Mucosa of stomach (tissue), 1 donor: ENCODE measurements around the gene TMEM14A.
"Not testable (repeated sequence)": the region's sequence is repeated elsewhere in the genome, so short reads cannot be mapped to it uniquely, and the experiment has no call there.

Experiments used
- H3K27me3 ChIP-seq: one replicate; pipeline ENCODE4 v1.7.0; 2013; ENCODE audit warnings: mild to moderate bottlenecking, low read length; ENCODE audit not compliant: control insufficient read depth, insufficient read depth
- H3K36me3 ChIP-seq: one replicate; pipeline ENCODE4 v1.7.0; 2013; ENCODE audit warnings: low read length; ENCODE audit not compliant: control insufficient read depth, insufficient read depth
- H3K4me1 ChIP-seq: one replicate; pipeline ENCODE4 v1.7.0; 2013; ENCODE audit warnings: mild to moderate bottlenecking, low read length; ENCODE audit not compliant: control insufficient read depth, insufficient read depth
- H3K4me3 ChIP-seq: one replicate; pipeline ENCODE4 v1.7.0; 2013; ENCODE audit warnings: low read length
- H3K9ac ChIP-seq: one replicate; pipeline ENCODE4 v1.7.0; 2013; ENCODE audit warnings: mild to moderate bottlenecking, low read length, moderate library complexity
- H3K9me3 ChIP-seq: one replicate; pipeline ENCODE4 v1.7.0; 2013; ENCODE audit warnings: mild to moderate bottlenecking, low read length, moderate library complexity; ENCODE audit not compliant: control insufficient read depth
- donor health status: Pancreatic carcinoma.

The TMEM14A gene

GRCh38 chr6:52676631-52677030 lies 5.7 kb downstream of the TMEM14A start:
- not testable (repeated sequence) for H3K27me3 ChIP-seq, H3K9ac ChIP-seq, H3K9me3 ChIP-seq, H3K4me3 ChIP-seq, H3K36me3 ChIP-seq
- H3K4me1 ChIP-seq, result peaks cover 15% of the 10 kb centered on the region

- Histone ChIP-seq H3K27me3 (no peaks in the 10 kb centered on the region), H3K4me1 (no peaks in the 10 kb centered on the region), H3K36me3 (no peaks in the 10 kb centered on the region), H3K4me3 (no peak overlapping the region), H3K9me3 (no peaks in the 10 kb centered on the region), H3K9ac (no peak overlapping the region)
Measured at GRCh38 chr6:52681416-52681815, 10.5 kb downstream of the TMEM14A start.

GRCh38 chr6:52686878-52687699 lies 16.2 kb downstream of the TMEM14A start:
- Histone ChIP-seq H3K36me3 (no peaks in the 10 kb centered on the region), H3K27me3 (no peaks in the 10 kb centered on the region), H3K4me1 (no peaks in the 10 kb centered on the region), H3K9me3 (no peaks in the 10 kb centered on the region), H3K4me3 (no peak overlapping the region), H3K9ac (no peak overlapping the region)

GRCh38 chr6:52689857-52690256 lies 18.9 kb downstream of the TMEM14A start:
- H3K4me1 ChIP-seq, result no peaks in the 10 kb centered on the region
- no peak overlapping the region for H3K9ac ChIP-seq
- H3K36me3 ChIP-seq, result no peaks in the 10 kb centered on the region
- no peaks in the 10 kb centered on the region for H3K9me3 ChIP-seq
- H3K4me3 ChIP-seq, result no peak overlapping the region
- no peaks in the 10 kb centered on the region for H3K27me3 ChIP-seq

GRCh38 chr6:52691718-52692117 lies 20.8 kb downstream of the TMEM14A start:
- Histone ChIP-seq H3K27me3 (no peaks in the 10 kb centered on the region), H3K4me3 (no peak overlapping the region), H3K36me3 (no peaks in the 10 kb centered on the region), H3K9me3 (no peaks in the 10 kb centered on the region), H3K9ac (no peak overlapping the region), H3K4me1 (no peaks in the 10 kb centered on the region)

GRCh38 chr6:52693773-52694172 lies 22.9 kb downstream of the TMEM14A start:
- Histone ChIP-seq H3K36me3 (no peaks in the 10 kb centered on the region), H3K9ac (no peak overlapping the region), H3K4me1 (peaks cover 14% of the 10 kb centered on the region), H3K4me3 (no peak overlapping the region), H3K27me3 (no peaks in the 10 kb centered on the region), H3K9me3 (no peaks in the 10 kb centered on the region)

GRCh38 chr6:52694404-52694803 lies 23.5 kb downstream of the TMEM14A start:
- H3K9me3 ChIP-seq, result no peaks in the 10 kb centered on the region
- peaks cover 14% of the 10 kb centered on the region for H3K4me1 ChIP-seq
- no peaks in the 10 kb centered on the region for H3K36me3 ChIP-seq
- H3K27me3 ChIP-seq, result no peaks in the 10 kb centered on the region
- H3K9ac ChIP-seq, result no peak overlapping the region
- no peak overlapping the region for H3K4me3 ChIP-seq

GRCh38 chr6:52696418-52696817 lies 25.5 kb downstream of the TMEM14A start:
- no peaks in the 10 kb centered on the region for H3K36me3 ChIP-seq

GRCh38 chr6:52697903-52698302 lies 27.0 kb downstream of the TMEM14A start:
- no peak overlapping the region for H3K9ac ChIP-seq
- no peak overlapping the region for H3K4me3 ChIP-seq
- no peaks in the 10 kb centered on the region for H3K27me3 ChIP-seq
- no peaks in the 10 kb centered on the region for H3K9me3 ChIP-seq
- H3K36me3 ChIP-seq, result no peaks in the 10 kb centered on the region
- H3K4me1 ChIP-seq, result peaks cover 14% of the 10 kb centered on the region

More at GRCh38 chr6:52696418-52696817, 25.5 kb downstream of the TMEM14A start:
- Histone ChIP-seq H3K27me3 (no peaks in the 10 kb centered on the region), H3K9ac (no peak overlapping the region), H3K9me3 (no peaks in the 10 kb centered on the region), H3K4me1 (peaks cover 14% of the 10 kb centered on the region), H3K4me3 (no peak overlapping the region)

- H3K36me3 ChIP-seq, result no peaks in the 10 kb centered on the region
- H3K4me1 ChIP-seq, result no peaks in the 10 kb centered on the region
- H3K27me3 ChIP-seq, result no peaks in the 10 kb centered on the region
Measured at GRCh38 chr6:52704060-52704459, 33.1 kb downstream of the TMEM14A start.

GRCh38 chr6:52704781-52705502 lies 34.0 kb downstream of the TMEM14A start:
- not testable (repeated sequence) for H3K9ac ChIP-seq, H3K27me3 ChIP-seq, H3K9me3 ChIP-seq, H3K4me3 ChIP-seq, H3K36me3 ChIP-seq, H3K4me1 ChIP-seq

More at GRCh38 chr6:52704060-52704459, 33.1 kb downstream of the TMEM14A start:
- Histone ChIP-seq H3K9me3 (no peaks in the 10 kb centered on the region), H3K4me3 (no peak overlapping the region), H3K9ac (no peak overlapping the region)

GRCh38 chr6:52706001-52706400 lies 35.1 kb downstream of the TMEM14A start:
- no peaks in the 10 kb centered on the region for H3K27me3 ChIP-seq
- H3K4me1 ChIP-seq, result no peaks in the 10 kb centered on the region
- no peak overlapping the region for H3K4me3 ChIP-seq
- no peaks in the 10 kb centered on the region for H3K36me3 ChIP-seq
- no peaks in the 10 kb centered on the region for H3K9me3 ChIP-seq
- H3K9ac ChIP-seq, result no peak overlapping the region
